ENCODE data around the gene DHRSX. TPM values are rescaled to one million over a fixed set of nuclear protein-coding genes. Genes with fewer than 3 reads are reported as not detected.
A peak's percentile ranks its signal among the peaks of the same experiment; 100 is the strongest.

The DHRSX gene
- polyA plus RNA-seq, 3 donors, result 12.9 to 33.2 (median 28.3) TPM

- no peak overlapping the region for H3K4me3 ChIP-seq (replicated peaks in 1 of 3; ENCODE audit: low read depth in 2 of 3, low read length in 3 of 3)
- H3K27ac ChIP-seq (ENCODE audit: low read depth in 1 of 2, low read length in 2 of 2), result no peak overlapping the region
- DNase-seq, result peak; percentile 17 to 28 (median 23)
- no peak overlapping the region for H3K9ac ChIP-seq (ENCODE audit: insufficient read depth, low read length, poor library complexity, severe bottlenecking)
- H3K27ac Mint-ChIP-seq, result peak overlapping the region in 3 of 7 donors; percentile 42 to 71 (median 45)
- peaks cover 25% of the 10 kb centered on the region for H3K79me2 ChIP-seq (ENCODE audit: insufficient read depth, low read length)
- no peaks in the 10 kb centered on the region for H3K27me3 ChIP-seq (ENCODE audit: control insufficient read depth in 2 of 2, insufficient read depth in 2 of 2, low read length in 2 of 2)
- no peak overlapping the region for H3K4me3 Mint-ChIP-seq
- TF ChIP-seq, protein P1, sequence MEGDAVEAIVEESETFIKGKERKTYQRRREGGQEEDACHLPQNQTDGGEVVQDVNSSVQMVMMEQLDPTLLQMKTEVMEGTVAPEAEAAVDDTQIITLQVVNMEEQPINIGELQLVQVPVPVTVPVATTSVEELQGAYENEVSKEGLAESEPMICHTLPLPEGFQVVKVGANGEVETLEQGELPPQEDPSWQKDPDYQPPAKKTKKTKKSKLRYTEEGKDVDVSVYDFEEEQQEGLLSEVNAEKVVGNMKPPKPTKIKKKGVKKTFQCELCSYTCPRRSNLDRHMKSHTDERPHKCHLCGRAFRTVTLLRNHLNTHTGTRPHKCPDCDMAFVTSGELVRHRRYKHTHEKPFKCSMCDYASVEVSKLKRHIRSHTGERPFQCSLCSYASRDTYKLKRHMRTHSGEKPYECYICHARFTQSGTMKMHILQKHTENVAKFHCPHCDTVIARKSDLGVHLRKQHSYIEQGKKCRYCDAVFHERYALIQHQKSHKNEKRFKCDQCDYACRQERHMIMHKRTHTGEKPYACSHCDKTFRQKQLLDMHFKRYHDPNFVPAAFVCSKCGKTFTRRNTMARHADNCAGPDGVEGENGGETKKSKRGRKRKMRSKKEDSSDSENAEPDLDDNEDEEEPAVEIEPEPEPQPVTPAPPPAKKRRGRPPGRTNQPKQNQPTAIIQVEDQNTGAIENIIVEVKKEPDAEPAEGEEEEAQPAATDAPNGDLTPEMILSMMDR (IDR thresholded peaks at IDR 0.05), result no peak
- peaks cover 1 to 2% of the 10 kb centered on the region in 2 donors for H3K36me3 Mint-ChIP-seq
- no peaks in the 10 kb centered on the region for H3K9me3 ChIP-seq (replicated peaks in 1 of 2; ENCODE audit: control insufficient read depth in 1 of 2, insufficient read depth in 1 of 2, low read length in 2 of 2)
- 93% methylated on average over 8 of the region's 19 CpGs for whole genome bisulfite sequencing (ENCODE audit: insufficient coverage)
- peaks cover 20% of the 10 kb centered on the region for H3K4me1 Mint-ChIP-seq
- intact Hi-C loops (cut with micrococcal nuclease), result no loop called here
- peaks cover 0 to 6% (median 1%) of the 10 kb centered on the region in 3 donors for H3K27me3 Mint-ChIP-seq (ENCODE audit: low read depth in 3 of 3)
- H2AFZ ChIP-seq (ENCODE audit: insufficient read depth, low read depth, low read length, poor library complexity, severe bottlenecking), result no peak overlapping the region
- no peak overlapping the region for H3K4me2 ChIP-seq (replicated peaks; ENCODE audit: extremely low read depth, low read length, poor library complexity, severe bottlenecking)
- peaks cover 0 to 5% (median 0%) of the 10 kb centered on the region in 7 donors for H3K9me3 Mint-ChIP-seq
- peaks cover 5% of the 10 kb centered on the region for H4K20me1 ChIP-seq (ENCODE audit: insufficient read depth, low read length)
- H3K4me1 ChIP-seq (ENCODE audit: control insufficient read depth in 1 of 2, insufficient read depth in 2 of 2, low read length in 2 of 2), result peaks cover 20 to 24% of the 10 kb centered on the region in 2 donors
- H3K36me3 ChIP-seq (replicated peaks in 1 of 2; ENCODE audit: control insufficient read depth in 1 of 2, insufficient read depth in 2 of 2, low read length in 2 of 2), result no peaks in the 10 kb centered on the region
Measured at GRCh38 chrX:2502668-2503519, 2.1 kb upstream of the DHRSX start.

GRCh38 chrX:2502120-2502667 lies 1.4 kb upstream of the DHRSX start:
- 72% methylated on average over 5 of the region's 5 CpGs for WGBS (ENCODE audit: insufficient coverage)
- peaks cover 2 to 5% of the 10 kb centered on the region in 2 donors for H3K36me3 Mint-ChIP-seq
- Histone ChIP-seq H2AFZ (ENCODE audit: insufficient read depth, low read depth, low read length, poor library complexity, severe bottlenecking) (no peak overlapping the region), H3K4me3 (replicated peaks in 1 of 3; ENCODE audit: low read depth in 2 of 3, low read length in 3 of 3) (no peak overlapping the region), H3K36me3 (replicated peaks in 1 of 2; ENCODE audit: control insufficient read depth in 1 of 2, insufficient read depth in 2 of 2, low read length in 2 of 2) (no peaks in the 10 kb centered on the region), H3K4me2 (replicated peaks; ENCODE audit: extremely low read depth, low read length, poor library complexity, severe bottlenecking) (no peak overlapping the region), H3K27me3 (ENCODE audit: control insufficient read depth in 2 of 2, insufficient read depth in 2 of 2, low read length in 2 of 2) (no peaks in the 10 kb centered on the region), H3K9me3 (replicated peaks in 1 of 2; ENCODE audit: control insufficient read depth in 1 of 2, insufficient read depth in 1 of 2, low read length in 2 of 2) (no peaks in the 10 kb centered on the region), H3K4me1 (ENCODE audit: control insufficient read depth in 1 of 2, insufficient read depth in 2 of 2, low read length in 2 of 2) (peaks cover 27 to 31% of the 10 kb centered on the region in 2 donors), H3K79me2 (ENCODE audit: insufficient read depth, low read length) (peaks cover 32% of the 10 kb centered on the region), H4K20me1 (ENCODE audit: insufficient read depth, low read length) (peaks cover 5% of the 10 kb centered on the region), H3K27ac (ENCODE audit: low read depth in 1 of 2, low read length in 2 of 2) (no peak overlapping the region), H3K9ac (ENCODE audit: insufficient read depth, low read length, poor library complexity, severe bottlenecking) (no peak overlapping the region)
- TF ChIP-seq, protein P1 (IDR thresholded peaks at IDR 0.05), result no peak
- intact Hi-C loops (cut with micrococcal nuclease), result no loop called here
- H3K27me3 Mint-ChIP-seq (ENCODE audit: low read depth in 3 of 3), result peaks cover 0 to 6% (median 1%) of the 10 kb centered on the region in 3 donors
- H3K27ac Mint-ChIP-seq, result peak overlapping the region in 4 of 7 donors; percentile 26 to 79 (median 71)
- peaks cover 27% of the 10 kb centered on the region for H3K4me1 Mint-ChIP-seq
- peaks cover 0 to 5% (median 0%) of the 10 kb centered on the region in 7 donors for H3K9me3 Mint-ChIP-seq
- peak overlapping the region in 1 of 2 donors; percentile 50 for H3K4me3 Mint-ChIP-seq
- DNase-seq, result no peak

Measured in CD14-positive monocyte (primary cell).